Endothelial cell of umbilical vein (primary cell): ENCODE data around the gene ASXL1. TPM values are rescaled to one million over a fixed set of nuclear protein-coding genes. Genes with fewer than 3 reads are reported as not detected.

Source experiments
- BruUV-seq: library from RNA; stranded (reverse); fragments of 400-500 nt; replicated peaks from 2 replicates; lab custom pipeline; 2021; lab: Mats Ljungman, UMichigan
- CTCF ChIA-PET: fragments of 300-600, 350-600 bp; sonication (Branson Sonifier 250); formaldehyde crosslinking; loops from one replicate; lab custom pipeline; 2021; ENCODE audit warnings: antibody characterized with exemption, inconsistent platforms; lab: Charles Lee
- POLR2A ChIA-PET: fragments of 300-600, 350-600 bp; sonication (Branson Sonifier 250); formaldehyde crosslinking; loops from one replicate; lab custom pipeline; 2021; ENCODE audit warnings: antibody characterized with exemption, inconsistent platforms; lab: Charles Lee
- DNase-seq: peaks from one replicate; pipeline ENCODE4 v3.0.0-alpha.2; 2011; ENCODE audit warnings: low read depth, low spot score
- FAIRE-seq: peaks from 2 replicates; lab custom pipeline; 2011; peaks lifted over from hg19 to GRCh38; lab: Jason Lieb, UNC
- H2AFZ ChIP-seq: 2 replicates; pipeline ENCODE4 v1.6.0; 2012; ENCODE audit warnings: low read depth, low read length, control low read depth, inconsistent platforms
- H3K27ac ChIP-seq: 2 replicates; pipeline ENCODE4 v1.5.1; 2011; ENCODE audit warnings: low read depth, mild to moderate bottlenecking, control low read depth, low read length, moderate library complexity; ENCODE audit not compliant: insufficient read depth
- H3K27me3 ChIP-seq, 2 experiments: 2 replicates each; pipeline versions ENCODE4 v1.6.0 to v1.6.1; 2011; ENCODE audit warnings: low read length in 2 of 2, mixed read lengths in 1 of 2; ENCODE audit not compliant: control insufficient read depth in 2 of 2, insufficient read depth in 2 of 2
- H3K36me3 ChIP-seq, 2 experiments: 2 replicates in 1 of 2; 3 replicates in 1 of 2; pipeline ENCODE4 v1.5.1; 2011; ENCODE audit warnings: low read length in 2 of 2, mild to moderate bottlenecking in 1 of 2, moderate library complexity in 1 of 2; ENCODE audit not compliant: control insufficient read depth in 2 of 2, insufficient read depth in 2 of 2; ENCODE audit errors: extremely low read depth in 1 of 2
- H3K4me1 ChIP-seq: 3 replicates; pipeline ENCODE4 v1.5.1; 2011; ENCODE audit warnings: mild to moderate bottlenecking, low read length; ENCODE audit not compliant: control insufficient read depth, insufficient read depth; ENCODE audit errors: extremely low read depth
- H3K4me2 ChIP-seq: 2 replicates; pipeline ENCODE4 v1.6.1; 2011; ENCODE audit warnings: low read length, control low read depth, mixed read lengths; ENCODE audit not compliant: insufficient read depth
- H3K4me3 ChIP-seq, 3 experiments: fragments of 200-600 bp in 1 of 3; sonication (generic), shearing (Covaris generic) in 1 of 3; replicated peaks in 1 of 3; 2 replicates each; pipeline ENCODE4 v1.5.1; 2011 to 2016; ENCODE audit warnings: control low read depth in 3 of 3, low read length in 3 of 3, mild to moderate bottlenecking in 2 of 3, inconsistent platforms in 1 of 3, low read depth in 1 of 3, moderate library complexity in 1 of 3; ENCODE audit not compliant: insufficient read depth in 1 of 3
- H3K79me2 ChIP-seq: 2 replicates; pipeline ENCODE4 v1.6.0; 2012; ENCODE audit warnings: low read length, inconsistent platforms; ENCODE audit not compliant: control insufficient read depth, insufficient read depth
- H3K9ac ChIP-seq: replicated peaks from 2 replicates; pipeline ENCODE3; 2011; ENCODE audit warnings: low read length, control low read depth; ENCODE audit not compliant: insufficient read depth; ENCODE audit errors: extremely low read depth
- H3K9me1 ChIP-seq: replicated peaks from 3 replicates; pipeline ENCODE4 v1.6.0; 2011; ENCODE audit warnings: mild to moderate bottlenecking, low read length; ENCODE audit not compliant: control insufficient read depth, insufficient read depth; ENCODE audit errors: extremely low read depth
- H3K9me3 ChIP-seq: replicated peaks from 2 replicates; pipeline ENCODE4 v1.5.1; 2012; ENCODE audit warnings: low read length, inconsistent platforms; ENCODE audit not compliant: control insufficient read depth, insufficient read depth
- H4K20me1 ChIP-seq: replicated peaks from 2 replicates; pipeline ENCODE3; 2011; ENCODE audit warnings: mild to moderate bottlenecking, low read length; ENCODE audit not compliant: control insufficient read depth, insufficient read depth; ENCODE audit errors: extremely low read depth
- CTCF ChIP-seq, 2 donors: IDR thresholded peaks; 1 replicate in 1 of 2; 2 replicates in 1 of 2; pipeline ENCODE4 v1.5.1; 2011; ENCODE audit warnings: low read length in 2 of 2, mild to moderate bottlenecking in 2 of 2, moderate library complexity in 2 of 2, control low read depth in 1 of 2, inconsistent platforms in 1 of 2, low read depth in 1 of 2; ENCODE audit not compliant: insufficient read depth in 1 of 2; ENCODE audit errors: extremely low read depth in 1 of 2
- EZH2 ChIP-seq: IDR thresholded peaks from 2 replicates; pipeline ENCODE4 v1.6.1; 2012; ENCODE audit warnings: borderline replicate concordance, low read depth, mild to moderate bottlenecking, moderate library complexity, low read length, inconsistent platforms; ENCODE audit not compliant: severe bottlenecking
- FOS ChIP-seq: IDR thresholded peaks from 2 replicates; pipeline ENCODE4 v1.6.1; 2011; ENCODE audit warnings: mild to moderate bottlenecking, low read length, moderate library complexity, borderline replicate concordance; ENCODE audit not compliant: insufficient read depth
- GATA2 ChIP-seq: IDR thresholded peaks from 2 replicates; pipeline ENCODE4 v1.7.0; 2011; ENCODE audit warnings: low read depth, mild to moderate bottlenecking, moderate library complexity, mixed read lengths, low read length; ENCODE audit not compliant: insufficient read length, insufficient read depth
- JUN ChIP-seq: IDR thresholded peaks from 2 replicates; pipeline ENCODE4 v1.6.1; 2011; ENCODE audit warnings: borderline replicate concordance, low read depth; ENCODE audit not compliant: insufficient read length, insufficient read depth
- MAX ChIP-seq: IDR thresholded peaks from 2 replicates; pipeline ENCODE4 v1.6.1; 2011; ENCODE audit not compliant: insufficient read depth, insufficient read length
- MYC ChIP-seq: IDR thresholded peaks from one replicate; pipeline ENCODE4 v1.6.1; 2011; ENCODE audit warnings: mild to moderate bottlenecking, low read depth, low read length
- POLR2A ChIP-seq: IDR thresholded peaks from 2 replicates; pipeline ENCODE4 v1.6.1; 2012; ENCODE audit warnings: low read depth, mild to moderate bottlenecking, control low read depth, low read length
- POLR2AphosphoS5 ChIP-seq: IDR thresholded peaks from 2 replicates; pipeline ENCODE4 v1.6.1; 2012; ENCODE audit warnings: low read depth, mild to moderate bottlenecking, control low read depth, low read length, moderate library complexity; ENCODE audit not compliant: insufficient read depth
- dilution Hi-C: fragments of 300-500 bp; cut with MboI; formaldehyde crosslinking; loops from one replicate; pipeline ENCODE4 v1.15.0; 2019; ENCODE audit warnings: low sequenced_read_pairs; ENCODE audit not compliant: extremely low pct_ligation_motif_present
- intact Hi-C: fragments of 100-400 bp; cut with micrococcal nuclease; formaldehyde crosslinking; loops from one replicate; pipeline ENCODE4 v1.10.0; 2022
- polyA plus RNA-seq, 4 experiments: library from polyadenylated mRNA; depleted of rRNA in 3 of 4; stranded (reverse) in 3 of 4; unstranded in 1 of 4; fragments of >200 nt; gene quantifications; 2 replicates each; pipeline versions ENCODE4 v1.2.1 to v1.2.3, GENCODE V29; 2011 to 2012; ENCODE audit warnings: missing spikeins in 1 of 4
- total RNA-seq: library from RNA; stranded (reverse); gene quantifications from 2 replicates; pipeline ENCODE4 v1.2.3, GENCODE V29; 2021

The ASXL1 gene
- total and polyA plus RNA-seq, 2 donors (not counting 3 experiments of a cell fraction or from before 2014, with no cell fraction given), result 45.4 to 101 TPM

GRCh38 chr20:32438331-32438858 lies 80.3 kb downstream of the ASXL1 start:
- H3K79me2 ChIP-seq, result peaks cover 13% of the 10 kb centered on the region
- TF ChIP-seq EZH2, result no peak
- no peak for TF ChIP-seq POLR2A
- TF ChIP-seq MYC, result no peak
- TF ChIP-seq POLR2AphosphoS5, result no peak
- no peak for TF ChIP-seq JUN
- no peak for TF ChIP-seq CTCF (IDR thresholded peaks at IDR 0.05; ENCODE audit: extremely low read depth in 1 of 2, insufficient read depth in 1 of 2, low read depth in 1 of 2, low read length in 2 of 2)
- TF ChIP-seq MAX, result no peak
- TF ChIP-seq GATA2, result no peak
- no peak for TF ChIP-seq FOS
- peaks cover 30 to 52% of the 10 kb centered on the region in 2 experiments for H3K36me3 ChIP-seq
- no peak overlapping the region for H3K27ac ChIP-seq
- DNase-seq (no peak), FAIRE-seq (no peak)
- no peak overlapping the region for H3K9ac ChIP-seq
- dilution Hi-C loops, result no loop called here
- H3K4me2 ChIP-seq, result no peak overlapping the region
- peaks cover 10% of the 10 kb centered on the region for H3K4me1 ChIP-seq
- no peak overlapping the region for H2AFZ ChIP-seq
- no peaks in the 10 kb centered on the region for H3K9me3 ChIP-seq
- ChIA-PET POLR2A (no interaction called here), CTCF (no interaction called here)
- H3K9me1 ChIP-seq, result no peaks in the 10 kb centered on the region
- BruUV-seq, result no TSS peak
- H3K27me3 ChIP-seq, result no peaks in the 10 kb centered on the region
- no peaks in the 10 kb centered on the region for H4K20me1 ChIP-seq
- no peak overlapping the region for H3K4me3 ChIP-seq
- intact Hi-C loops, result no loop called here
